ENCODE measurements around the gene MRPL30.
"Not testable (repeated sequence)": the region's sequence is repeated elsewhere in the genome, so short reads cannot be mapped to it uniquely, and the experiment has no call there.

The MRPL30 gene

GRCh38 chr2:99159594-99159993 lies 21.4 kb upstream of the MRPL30 start:
- no peaks in the 10 kb centered on the region for H3K9me3 Mint-ChIP-seq
- H3K27ac Mint-ChIP-seq, result no peak overlapping the region
- peaks cover 33% of the 10 kb centered on the region for H3K36me3 Mint-ChIP-seq (ENCODE audit: low read depth)
- H3K4me3 Mint-ChIP-seq, result no peak overlapping the region
- peaks cover 24% of the 10 kb centered on the region for H3K4me1 Mint-ChIP-seq (ENCODE audit: low read depth)
- H3K27me3 Mint-ChIP-seq, result no peaks in the 10 kb centered on the region

- H3K36me3 Mint-ChIP-seq (ENCODE audit: low read depth), result peaks cover 55% of the 10 kb centered on the region
- H3K27ac Mint-ChIP-seq, result no peak overlapping the region
- H3K4me3 Mint-ChIP-seq, result no peak overlapping the region
Measured at GRCh38 chr2:99166218-99166617, 14.8 kb upstream of the MRPL30 start.

GRCh38 chr2:99169534-99169933 lies 11.4 kb upstream of the MRPL30 start:
- Mint-ChIP-seq H3K9me3 (no peaks in the 10 kb centered on the region), H3K4me1 (ENCODE audit: low read depth) (peaks cover 27% of the 10 kb centered on the region), H3K27ac (peak overlapping the region; percentile 49), H3K36me3 (ENCODE audit: low read depth) (peaks cover 64% of the 10 kb centered on the region), H3K4me3 (no peak overlapping the region), H3K27me3 (no peaks in the 10 kb centered on the region)

More at GRCh38 chr2:99166218-99166617, 14.8 kb upstream of the MRPL30 start:
- peaks cover 11% of the 10 kb centered on the region for H3K4me1 Mint-ChIP-seq (ENCODE audit: low read depth)
- no peaks in the 10 kb centered on the region for H3K27me3 Mint-ChIP-seq
- no peaks in the 10 kb centered on the region for H3K9me3 Mint-ChIP-seq

GRCh38 chr2:99171377-99172140 lies 9.4 kb upstream of the MRPL30 start:
- peak overlapping the region; percentile 83 for H3K27ac Mint-ChIP-seq
- H3K4me1 Mint-ChIP-seq (ENCODE audit: low read depth), result peaks cover 32% of the 10 kb centered on the region
- no peaks in the 10 kb centered on the region for H3K27me3 Mint-ChIP-seq
- no peaks in the 10 kb centered on the region for H3K9me3 Mint-ChIP-seq
- peaks cover 57% of the 10 kb centered on the region for H3K36me3 Mint-ChIP-seq (ENCODE audit: low read depth)
- H3K4me3 Mint-ChIP-seq, result no peak overlapping the region

GRCh38 chr2:99181624-99182000 lies 628 bp downstream of the MRPL30 start:
- H3K27me3 Mint-ChIP-seq, result no peaks in the 10 kb centered on the region
- H3K4me1 Mint-ChIP-seq (ENCODE audit: low read depth), result peaks cover 56% of the 10 kb centered on the region
- no peaks in the 10 kb centered on the region for H3K9me3 Mint-ChIP-seq
- H3K36me3 Mint-ChIP-seq (ENCODE audit: low read depth), result peaks cover 16% of the 10 kb centered on the region
- peak overlapping the region; percentile 98 for H3K4me3 Mint-ChIP-seq
- peak overlapping the region; percentile 99 for H3K27ac Mint-ChIP-seq

GRCh38 chr2:99183025-99183424 lies 2.0 kb downstream of the MRPL30 start:
- Mint-ChIP-seq H3K36me3 (ENCODE audit: low read depth) (peaks cover 13% of the 10 kb centered on the region), H3K4me1 (ENCODE audit: low read depth) (peaks cover 53% of the 10 kb centered on the region), H3K27ac (peak overlapping the region; percentile 8), H3K27me3 (no peaks in the 10 kb centered on the region), H3K4me3 (peak overlapping the region; percentile 98), H3K9me3 (no peaks in the 10 kb centered on the region)

- Mint-ChIP-seq H3K4me1 (ENCODE audit: low read depth) (peaks cover 44% of the 10 kb centered on the region), H3K27me3 (no peaks in the 10 kb centered on the region), H3K27ac (no peak overlapping the region), H3K4me3 (no peak overlapping the region), H3K9me3 (no peaks in the 10 kb centered on the region), H3K36me3 (ENCODE audit: low read depth) (peaks cover 25% of the 10 kb centered on the region)
Measured at GRCh38 chr2:99184811-99185210, 3.8 kb downstream of the MRPL30 start.

GRCh38 chr2:99187011-99187410 lies 6.0 kb downstream of the MRPL30 start:
- Mint-ChIP-seq H3K36me3 (ENCODE audit: low read depth) (peaks cover 44% of the 10 kb centered on the region), H3K27ac (no peak overlapping the region), H3K4me1 (ENCODE audit: low read depth) (peaks cover 30% of the 10 kb centered on the region)

GRCh38 chr2:99188357-99188756 lies 7.4 kb downstream of the MRPL30 start:
- Mint-ChIP-seq H3K27me3 (no peaks in the 10 kb centered on the region), H3K4me1 (ENCODE audit: low read depth) (peaks cover 22% of the 10 kb centered on the region), H3K27ac (no peak overlapping the region), H3K36me3 (ENCODE audit: low read depth) (peaks cover 51% of the 10 kb centered on the region), H3K9me3 (peaks cover 4% of the 10 kb centered on the region), H3K4me3 (no peak overlapping the region)

More at GRCh38 chr2:99187011-99187410, 6.0 kb downstream of the MRPL30 start:
- H3K4me3 Mint-ChIP-seq, result no peak overlapping the region
- peaks cover 3% of the 10 kb centered on the region for H3K9me3 Mint-ChIP-seq
- H3K27me3 Mint-ChIP-seq, result no peaks in the 10 kb centered on the region

- Mint-ChIP-seq H3K27me3 (no peaks in the 10 kb centered on the region), H3K36me3 (ENCODE audit: low read depth) (peaks cover 63% of the 10 kb centered on the region), H3K4me3 (no peak overlapping the region), H3K4me1 (ENCODE audit: low read depth) (peaks cover 15% of the 10 kb centered on the region), H3K27ac (no peak overlapping the region), H3K9me3 (peaks cover 4% of the 10 kb centered on the region)
Measured at GRCh38 chr2:99190548-99190947, 9.6 kb downstream of the MRPL30 start.

GRCh38 chr2:99192364-99192763 lies 11.4 kb downstream of the MRPL30 start:
- not testable (repeated sequence) for H3K4me1 Mint-ChIP-seq (ENCODE audit: low read depth); H3K9me3 Mint-ChIP-seq; H3K4me3 Mint-ChIP-seq; H3K27me3 Mint-ChIP-seq; H3K27ac Mint-ChIP-seq
- H3K36me3 Mint-ChIP-seq (ENCODE audit: low read depth), result peaks cover 67% of the 10 kb centered on the region

GRCh38 chr2:99198103-99198841 lies 17.3 kb downstream of the MRPL30 start:
- Mint-ChIP-seq H3K4me1 (ENCODE audit: low read depth) (no peaks in the 10 kb centered on the region), H3K36me3 (ENCODE audit: low read depth) (peaks cover 31% of the 10 kb centered on the region), H3K4me3 (no peak overlapping the region), H3K27ac (no peak overlapping the region), H3K9me3 (no peaks in the 10 kb centered on the region), H3K27me3 (no peaks in the 10 kb centered on the region)

- no peaks in the 10 kb centered on the region for H3K4me1 Mint-ChIP-seq (ENCODE audit: low read depth)
- H3K36me3 Mint-ChIP-seq (ENCODE audit: low read depth), result peaks cover 22% of the 10 kb centered on the region
- no peaks in the 10 kb centered on the region for H3K27me3 Mint-ChIP-seq
- no peak overlapping the region for H3K4me3 Mint-ChIP-seq
- H3K9me3 Mint-ChIP-seq, result no peaks in the 10 kb centered on the region
- no peak overlapping the region for H3K27ac Mint-ChIP-seq
Measured at GRCh38 chr2:99200076-99200800, 19.3 kb downstream of the MRPL30 start.

GRCh38 chr2:99201959-99202678 lies 21.1 kb downstream of the MRPL30 start:
- H3K9me3 Mint-ChIP-seq, result no peaks in the 10 kb centered on the region
- H3K36me3 Mint-ChIP-seq (ENCODE audit: low read depth), result peaks cover 18% of the 10 kb centered on the region
- no peak overlapping the region for H3K27ac Mint-ChIP-seq
- H3K4me1 Mint-ChIP-seq (ENCODE audit: low read depth), result no peaks in the 10 kb centered on the region
- H3K27me3 Mint-ChIP-seq, result no peaks in the 10 kb centered on the region
- H3K4me3 Mint-ChIP-seq, result no peak overlapping the region

Measured in stimulated activated naive CD8-positive, alpha-beta T cell treated with anti-CD3 and anti-CD28 coated beads, Interleukin-15, Interleukin-2, amounts not matched to agents 100 ng/mL and 50 ng/mL, for 24 hours (primary cell).